ENCODE data around the gene MTG2. TPM values are rescaled to one million over a fixed set of nuclear protein-coding genes. Genes with fewer than 3 reads are reported as not detected.

The MTG2 gene
- total and polyA plus RNA-seq, 2 of the 4 experiments (the other 2 are of a cell fraction): 11.5 to 25.2 TPM

GRCh38 chr20:62143957-62144825 lies 38.6 kb upstream of the MTG2 start:
- Histone ChIP-seq H3K9ac (ENCODE audit: low read depth, low read length) (peak overlapping the region; percentile 60), H3K18ac (ENCODE audit: low read depth, low read length) (no peak overlapping the region), H2AK5ac (ENCODE audit: low read depth, low read length) (0 out of 2 replicates have a peak overlapping the region, but pooled peaks have one; percentile 17), H2BK15ac (ENCODE audit: low read depth, low read length) (no peak overlapping the region), H3K27me3 (ENCODE audit: control insufficient read depth, insufficient read depth, low read length) (no peaks in the 10 kb centered on the region), H3K56ac (ENCODE audit: extremely low read depth, insufficient read depth, low read length) (no peak overlapping the region), H4K8ac (ENCODE audit: low read depth in 2 of 2, low read length in 2 of 2) (no peak overlapping the region; a peak in 1 of 4 replicates), H3K27ac (ENCODE audit: insufficient read depth, low read length) (peak overlapping the region; percentile 39; the same call in 1 of the 2 replicates), H3K36me3 (ENCODE audit: control insufficient read depth, insufficient read depth, low read length) (peaks cover 21% of the 10 kb centered on the region), H3K23ac (ENCODE audit: low read depth, low read length) (peak overlapping the region; percentile 39; the same call in 1 of the 2 replicates), H3K9me3 (ENCODE audit: control insufficient read depth, insufficient read depth, low read length) (no peaks in the 10 kb centered on the region), H2BK120ac (ENCODE audit: low read depth, low read length) (no peak overlapping the region), H3K4me3 (ENCODE audit: insufficient read depth, low read depth, low read length) (peak overlapping the region; percentile 95), H2AK9ac (replicated peaks; ENCODE audit: low read depth, low read length, poor library complexity) (peak overlapping the region; percentile 86), H3K79me1 (ENCODE audit: low read depth in 1 of 2, low read length in 2 of 2) (peaks cover 9 to 79% of the 10 kb centered on the region in 2 experiments; a peak in 3 of 4 replicates), H2BK5ac (ENCODE audit: low read depth, low read length, poor library complexity, severe bottlenecking) (peak overlapping the region; percentile 100), H3K4me1 (ENCODE audit: control insufficient read depth, insufficient read depth, low read length) (peaks cover 16% of the 10 kb centered on the region), H2AFZ (replicated peaks; ENCODE audit: low read length, poor library complexity) (peak overlapping the region; percentile 97), H4K5ac (ENCODE audit: low read depth, low read length) (no peak overlapping the region), H3K9me1 (ENCODE audit: insufficient read depth, low read length) (peaks cover 33% of the 10 kb centered on the region), H3K14ac (replicated peaks; ENCODE audit: low read depth, low read length) (no peak overlapping the region), H2BK20ac (ENCODE audit: low read depth, low read length) (no peak overlapping the region), H4K91ac (ENCODE audit: insufficient read depth, low read depth, low read length) (no peak overlapping the region), H3K4me2 (ENCODE audit: low read depth, low read length) (peak overlapping the region; percentile 79), H3K4ac (ENCODE audit: low read depth, low read length) (no peak overlapping the region), H4K20me1 (ENCODE audit: insufficient read depth, low read length) (peaks cover 86% of the 10 kb centered on the region)
- 0% methylated on average over 61 of the region's 104 CpGs; no CpG with 5 or more reads in 1 of the 2 experiments for WGBS, 2 experiments (ENCODE audit: extremely low coverage in 2 of 2, insufficient read length in 1 of 2)
- in situ Hi-C loops (cut with MboI; ENCODE audit: low sequenced_read_pairs) (no loop called here), dilution Hi-C loops (cut with HindIII; ENCODE audit: low sequenced_read_pairs, unreplicated experiment) (no loop called here), intact Hi-C loops (cut with micrococcal nuclease) (no loop called here)
- BruUV-seq (replicated peaks): no TSS peak
- ChIA-PET CTCF (no interaction called here), POLR2A (ENCODE audit: unreplicated experiment) (interaction anchor here (0.6 kb wide), 2 partner anchors 10 to 557 kb away, joined by 3 to 4 read pairs; no protein-coding TSS in a partner anchor)
- no peak for TF ChIP-seq USF2 (IDR thresholded peaks at IDR 0.05; ENCODE audit: low read depth, low read length)
- peak; percentile 83; the same call in 1 of the 2 replicates for TF ChIP-seq MXI1 (IDR thresholded peaks at IDR 0.05; ENCODE audit: borderline replicate concordance, low read depth, low read length)
- peak; percentile 31; the same call in 1 of the 2 replicates for TF ChIP-seq MAZ (IDR thresholded peaks at IDR 0.05; ENCODE audit: borderline replicate concordance, low read depth, low read length)
- ATAC-seq (ENCODE audit: low read depth): peak; percentile 41
- peak; percentile 60 for DNase-seq

All from IMR-90 (cell line).